Caco-2 (cell line): Measurements from ENCODE around the gene PATZ1. TPM values are rescaled to one million over a fixed set of nuclear protein-coding genes. Genes with fewer than 3 reads are reported as not detected.

Experiments
- BruUV-seq: library from RNA; stranded (reverse); fragments of 400-500 nt; replicated peaks from 2 replicates; lab custom pipeline; 2021; lab: Mats Ljungman, UMichigan
- CTCF ChIA-PET: fragments of 300-600 bp; sonication (Branson Sonifier 250); formaldehyde crosslinking; loops from one replicate; lab custom pipeline; 2022; ENCODE audit warnings: antibody characterized with exemption; lab: Charles Lee
- POLR2A ChIA-PET: fragments of 300-600 bp; sonication (Branson Sonifier 250); formaldehyde crosslinking; loops from one replicate; lab custom pipeline; 2022; ENCODE audit warnings: antibody characterized with exemption; lab: Charles Lee
- DNase-seq, 2 experiments: peaks; one replicate each; pipeline versions ENCODE4 v3.0.0 to v3.0.0-alpha.2; 2020 to 2022
- H3K27me3 ChIP-seq: replicated peaks from 2 replicates; pipeline ENCODE4 v1.6.0; 2011; ENCODE audit warnings: low read length; ENCODE audit not compliant: control insufficient read depth, insufficient read depth
- H3K36me3 ChIP-seq: 2 replicates; pipeline ENCODE4 v1.5.1; 2011; ENCODE audit warnings: low read length; ENCODE audit not compliant: control insufficient read depth, insufficient read depth
- H3K4me1 ChIP-seq: fragments of 250-450 bp; sonication (Bioruptor Pico); 2 replicates; pipeline ENCODE4 v1.5.1; 2020; ENCODE audit warnings: mild to moderate bottlenecking
- H3K4me3 ChIP-seq: 2 replicates; pipeline ENCODE4 v1.5.1; 2011; ENCODE audit warnings: low read depth, mild to moderate bottlenecking, control low read depth, low read length
- H3K9me3 ChIP-seq: fragments of 250-450 bp; sonication (Bioruptor Pico); 2 replicates; pipeline ENCODE4 v1.5.1; 2020; ENCODE audit warnings: mild to moderate bottlenecking, moderate library complexity
- H3K27ac Mint-ChIP-seq: one replicate; pipeline ENCODE4 v1.8.0; 2022; ENCODE audit warnings: mixed read lengths; ENCODE audit not compliant: unreplicated experiment
- H3K27me3 Mint-ChIP-seq: one replicate; pipeline ENCODE4 v1.8.0; 2022; ENCODE audit warnings: mixed read lengths; ENCODE audit not compliant: insufficient read depth, unreplicated experiment
- H3K36me3 Mint-ChIP-seq: one replicate; pipeline ENCODE4 v1.8.0; 2022; ENCODE audit warnings: mild to moderate bottlenecking, mixed read lengths; ENCODE audit not compliant: insufficient read depth, unreplicated experiment
- H3K4me1 Mint-ChIP-seq: one replicate; pipeline ENCODE4 v1.8.0; 2022; ENCODE audit warnings: low read depth, mixed read lengths; ENCODE audit not compliant: unreplicated experiment
- H3K4me3 Mint-ChIP-seq: one replicate; pipeline ENCODE4 v1.8.0; 2022; ENCODE audit warnings: mild to moderate bottlenecking, moderate library complexity, mixed read lengths; ENCODE audit not compliant: unreplicated experiment
- H3K9me3 Mint-ChIP-seq: one replicate; pipeline ENCODE4 v1.8.0; 2022; ENCODE audit warnings: mixed read lengths; ENCODE audit not compliant: unreplicated experiment
- CTCF ChIP-seq, 2 experiments: fragments of 200-600 bp in 1 of 2; IDR thresholded peaks; 1 replicate in 1 of 2; 2 replicates in 1 of 2; pipeline versions ENCODE4 v1.5.1 to v1.8.0; 2011 to 2022; ENCODE audit warnings: antibody characterized with exemption in 1 of 2, control low read depth in 1 of 2, inconsistent platforms in 1 of 2, low read depth in 1 of 2, low read length in 1 of 2, mild to moderate bottlenecking in 1 of 2, moderate library complexity in 1 of 2; ENCODE audit not compliant: insufficient read depth in 1 of 2, severe bottlenecking in 1 of 2, unreplicated experiment in 1 of 2
- intact Hi-C: fragments of 100-400 bp; cut with micrococcal nuclease; formaldehyde crosslinking; loops from one replicate; pipeline ENCODE4 v1.10.0; 2022; ENCODE audit not compliant: unreplicated experiment
- total RNA-seq: library from RNA; stranded (reverse); gene quantifications from 2 replicates; pipeline ENCODE4 v1.2.3, GENCODE V29; 2022

The PATZ1 gene
- total RNA-seq, 1 experiment from 2014 or later: 40.9 TPM

DNA sequence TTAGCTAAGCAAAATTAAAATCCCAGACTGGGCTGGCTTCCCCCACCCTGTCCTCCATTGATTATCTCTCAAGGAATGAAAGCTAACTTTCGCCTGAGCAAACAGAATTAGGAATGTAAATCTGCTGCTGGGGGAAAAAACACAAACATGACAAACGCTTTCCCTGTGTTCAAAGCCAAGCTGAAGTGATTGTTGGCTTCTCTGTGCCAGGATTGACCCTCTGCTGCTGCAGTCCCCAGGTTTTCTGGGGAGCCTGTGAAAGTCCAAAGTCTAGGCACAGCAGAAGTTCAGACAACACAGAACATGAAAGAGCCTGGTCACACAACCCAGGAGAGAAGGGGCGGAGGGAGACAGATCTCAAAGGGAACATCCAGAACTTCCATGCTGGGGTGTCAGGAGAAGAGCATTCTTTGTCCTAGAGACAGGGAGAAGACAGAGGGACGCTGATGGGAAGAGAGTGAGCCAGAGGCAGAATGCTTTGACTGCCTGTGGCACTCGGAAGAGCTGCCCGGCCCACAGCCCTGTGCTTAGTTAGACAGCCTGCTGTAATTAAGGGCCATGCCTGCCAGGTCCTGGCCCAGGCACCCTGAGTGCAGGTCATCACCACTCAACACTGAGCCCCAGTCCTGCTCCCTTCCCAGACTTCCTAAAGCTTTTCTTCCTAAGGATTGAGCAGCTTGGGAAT lies 6.9 kb downstream of the PATZ1 start:
- Mint-ChIP-seq H3K36me3 (peaks cover 64% of the 10 kb centered on the region), H3K4me1 (peaks cover 36% of the 10 kb centered on the region), H3K27me3 (no peaks in the 10 kb centered on the region), H3K4me3 (no peak overlapping the region), H3K9me3 (no peaks in the 10 kb centered on the region), H3K27ac (no peak overlapping the region)
- BruUV-seq: no TSS peak
- Histone ChIP-seq H3K9me3 (no peaks in the 10 kb centered on the region), H3K4me3 (no peak overlapping the region), H3K36me3 (peaks cover 6% of the 10 kb centered on the region; the same call in 1 of the 2 replicates), H3K4me1 (peaks cover 22% of the 10 kb centered on the region), H3K27me3 (no peaks in the 10 kb centered on the region)
- ChIA-PET CTCF (no interaction called here), POLR2A (interaction anchor here (0.7 kb wide), 1 partner anchor 73 kb away, joined by 3 read pairs; no protein-coding TSS in a partner anchor)
- DNase-seq: no peak
- intact Hi-C loops: no loop called here
- no peak for TF ChIP-seq CTCF (IDR thresholded peaks at IDR 0.05; ENCODE audit: insufficient read depth in 1 of 2, low read depth in 1 of 2, low read length in 1 of 2, severe bottlenecking in 1 of 2, unreplicated experiment in 1 of 2)

DNA sequence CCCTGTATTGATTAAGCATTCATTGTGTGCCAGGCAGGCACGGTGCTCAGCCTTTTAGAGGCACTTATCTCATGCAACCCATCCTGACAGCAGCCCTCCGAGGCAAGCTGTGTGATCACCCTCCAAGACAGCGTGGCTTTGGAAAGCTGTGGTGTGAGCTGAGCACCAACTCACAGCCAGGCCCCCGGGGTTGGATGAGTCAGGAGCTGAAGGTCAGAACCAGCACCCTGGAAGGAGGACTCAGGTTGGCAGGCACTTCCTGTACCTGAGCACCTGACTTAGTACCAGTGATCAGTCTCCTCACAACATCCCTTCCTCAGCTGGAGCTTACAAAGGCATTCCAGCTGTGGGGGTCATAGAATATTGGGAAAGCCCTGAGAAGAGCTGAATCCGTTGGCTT lies 9.0 kb downstream of the PATZ1 start:
- no peaks in the 10 kb centered on the region for H3K9me3 ChIP-seq
- intact Hi-C loops: no loop called here
- no peak overlapping the region for H3K4me3 ChIP-seq
- peaks cover 71% of the 10 kb centered on the region for H3K36me3 Mint-ChIP-seq
- ChIA-PET CTCF (no interaction called here), POLR2A (no interaction called here)
- peaks cover 4% of the 10 kb centered on the region; the same call in 1 of the 2 replicates for H3K36me3 ChIP-seq
- H3K9me3 Mint-ChIP-seq: no peaks in the 10 kb centered on the region
- no peak overlapping the region for H3K27ac Mint-ChIP-seq
- no peaks in the 10 kb centered on the region for H3K27me3 Mint-ChIP-seq
- H3K4me1 ChIP-seq: peaks cover 6% of the 10 kb centered on the region; the same call in 1 of the 2 replicates
- H3K4me3 Mint-ChIP-seq: no peak overlapping the region
- no peaks in the 10 kb centered on the region for H3K27me3 ChIP-seq
- BruUV-seq: no TSS peak
- H3K4me1 Mint-ChIP-seq: peaks cover 30% of the 10 kb centered on the region
- no peak for TF ChIP-seq CTCF (IDR thresholded peaks at IDR 0.05; ENCODE audit: insufficient read depth in 1 of 2, low read depth in 1 of 2, low read length in 1 of 2, severe bottlenecking in 1 of 2, unreplicated experiment in 1 of 2)
- DNase-seq: no peak

GRCh38 chr22:31334329-31334728 lies 11.8 kb downstream of the PATZ1 start:
- H3K27me3 ChIP-seq: no peaks in the 10 kb centered on the region
- BruUV-seq: no TSS peak
- intact Hi-C loops: no loop called here
- ChIA-PET POLR2A (no interaction called here), CTCF (no interaction called here)
- no peaks in the 10 kb centered on the region for H3K9me3 Mint-ChIP-seq
- no peak overlapping the region for H3K4me3 Mint-ChIP-seq
- no peak for DNase-seq
- H3K4me1 Mint-ChIP-seq: peaks cover 4% of the 10 kb centered on the region
- H3K27ac Mint-ChIP-seq: no peak overlapping the region
- H3K27me3 Mint-ChIP-seq: no peaks in the 10 kb centered on the region
- no peaks in the 10 kb centered on the region for H3K9me3 ChIP-seq
- no peak for TF ChIP-seq CTCF (IDR thresholded peaks at IDR 0.05; ENCODE audit: insufficient read depth in 1 of 2, low read depth in 1 of 2, low read length in 1 of 2, severe bottlenecking in 1 of 2, unreplicated experiment in 1 of 2)
- H3K4me3 ChIP-seq: no peak overlapping the region
- H3K4me1 ChIP-seq: peaks cover 1% of the 10 kb centered on the region; the same call in 1 of the 2 replicates
- peaks cover 66% of the 10 kb centered on the region for H3K36me3 Mint-ChIP-seq
- H3K36me3 ChIP-seq: peaks cover 1% of the 10 kb centered on the region; the same call in 1 of the 2 replicates
